OCI-LY1 (cell line): Measurements from ENCODE around the gene BPIFB6.

Source experiments
- H2AFZ ChIP-seq: fragments of 200-600 bp; sonication (generic), shearing (Covaris generic); 2 replicates; pipeline ENCODE4 v1.6.0; 2014; ENCODE audit warnings: antibody characterized with exemption, mild to moderate bottlenecking, low read length
- H3F3A ChIP-seq: fragments of 200-600 bp; sonication (generic), shearing (Covaris generic); 2 replicates; pipeline ENCODE4 v1.6.0; 2014; ENCODE audit warnings: mild to moderate bottlenecking, antibody characterized with exemption, low read length, moderate library complexity; ENCODE audit not compliant: insufficient read depth
- H3K27ac ChIP-seq: fragments of 200-600 bp; sonication (generic); 2 replicates; pipeline ENCODE4 v1.5.1; 2014; ENCODE audit warnings: low read length, mixed run types, mild to moderate bottlenecking, low read depth; ENCODE audit not compliant: poor library complexity, severe bottlenecking
- H3K27me3 ChIP-seq: fragments of 200-600 bp; sonication (generic); 2 replicates; pipeline ENCODE4 v1.6.0; 2014; ENCODE audit warnings: antibody characterized with exemption, mild to moderate bottlenecking, low read length, moderate library complexity; ENCODE audit not compliant: insufficient read depth
- H3K36me3 ChIP-seq: fragments of 200-600 bp; sonication (generic); 2 replicates; pipeline ENCODE4 v1.6.1; 2014; ENCODE audit warnings: mild to moderate bottlenecking, antibody characterized with exemption, low read length, moderate library complexity, mixed read lengths; ENCODE audit not compliant: insufficient read depth
- H3K4me1 ChIP-seq: fragments of 200-600 bp; sonication (generic); 2 replicates; pipeline ENCODE4 v1.5.1; 2014; ENCODE audit warnings: mild to moderate bottlenecking, low read length, moderate library complexity; ENCODE audit not compliant: insufficient read depth, severe bottlenecking
- H3K4me2 ChIP-seq: fragments of 200-600 bp; sonication (generic), shearing (Covaris generic); 2 replicates; pipeline ENCODE4 v1.6.1; 2014; ENCODE audit warnings: low read length
- H3K4me3 ChIP-seq: fragments of 200-600 bp; sonication (generic); 2 replicates; pipeline ENCODE4 v1.5.1; 2014; ENCODE audit warnings: low read length, low read depth, mild to moderate bottlenecking, mixed read lengths; ENCODE audit not compliant: poor library complexity, severe bottlenecking
- H3K79me2 ChIP-seq: fragments of 200-600 bp; shearing (Covaris generic); 2 replicates; pipeline ENCODE4 v1.6.1; 2016; ENCODE audit warnings: mixed run types, low read length, mixed read lengths; ENCODE audit not compliant: insufficient read depth
- H3K9ac ChIP-seq: fragments of 200-600 bp; sonication (generic), shearing (Covaris generic); 2 replicates; pipeline ENCODE4 v1.6.1; 2014; ENCODE audit warnings: mild to moderate bottlenecking, low read length, mixed read lengths
- H3K9me2 ChIP-seq: fragments of 200-600 bp; sonication (generic), shearing (Covaris generic); 2 replicates; pipeline ENCODE4 v1.6.1; 2014; ENCODE audit warnings: low read depth, mild to moderate bottlenecking, low read length, mixed read lengths
- H3K9me3 ChIP-seq: fragments of 200-600 bp; shearing (Covaris generic); 2 replicates; pipeline ENCODE4 v1.6.1; 2014; ENCODE audit warnings: low read length, mixed read lengths
- H4K20me1 ChIP-seq: fragments of 200-600 bp; sonication (generic), shearing (Covaris generic); 2 replicates; pipeline ENCODE4 v1.6.0; 2016; ENCODE audit warnings: mild to moderate bottlenecking, low read length; ENCODE audit not compliant: insufficient read depth
- EZH2 ChIP-seq: fragments of 200-600 bp; sonication (generic), shearing (Covaris generic); IDR thresholded peaks from 2 replicates; pipeline ENCODE4 v1.8.0; 2017; ENCODE audit warnings: borderline replicate concordance, mixed run types, mild to moderate bottlenecking, antibody characterized with exemption, low read length, moderate library complexity, mixed read lengths
- TF ChIP-seq, protein P1 (sequence below): fragments of 200-600 bp; sonication (generic), shearing (Covaris generic); IDR thresholded peaks from 2 replicates; pipeline ENCODE4 v1.5.1; 2017; ENCODE audit warnings: mild to moderate bottlenecking, antibody characterized with exemption, low read length, moderate library complexity, mixed read lengths

Gene BPIFB6

DNA sequence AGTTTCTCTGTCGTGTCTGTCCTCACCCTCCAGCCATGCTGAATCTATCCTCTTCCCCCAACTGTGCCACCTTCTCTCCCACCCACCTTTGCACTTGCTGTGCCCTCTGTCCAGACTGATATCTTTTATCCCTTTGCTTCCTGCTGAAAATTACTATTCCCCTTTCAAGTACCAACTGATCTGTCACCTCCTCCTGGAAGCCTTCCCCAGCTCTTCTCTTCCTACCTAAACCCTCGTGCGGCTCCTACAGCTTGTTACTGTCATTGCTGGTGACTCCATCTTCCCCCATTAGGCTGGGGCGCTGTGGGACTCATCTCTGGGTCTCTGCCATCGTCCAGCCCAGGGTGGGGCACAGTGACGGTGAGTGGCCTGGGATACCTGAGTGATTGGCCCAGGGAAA lies 1.1 kb downstream of the BPIFB6 start:
- no peaks in the 10 kb centered on the region for H3K4me1 ChIP-seq
- no peaks in the 10 kb centered on the region for H3F3A ChIP-seq
- TF ChIP-seq, protein P1, sequence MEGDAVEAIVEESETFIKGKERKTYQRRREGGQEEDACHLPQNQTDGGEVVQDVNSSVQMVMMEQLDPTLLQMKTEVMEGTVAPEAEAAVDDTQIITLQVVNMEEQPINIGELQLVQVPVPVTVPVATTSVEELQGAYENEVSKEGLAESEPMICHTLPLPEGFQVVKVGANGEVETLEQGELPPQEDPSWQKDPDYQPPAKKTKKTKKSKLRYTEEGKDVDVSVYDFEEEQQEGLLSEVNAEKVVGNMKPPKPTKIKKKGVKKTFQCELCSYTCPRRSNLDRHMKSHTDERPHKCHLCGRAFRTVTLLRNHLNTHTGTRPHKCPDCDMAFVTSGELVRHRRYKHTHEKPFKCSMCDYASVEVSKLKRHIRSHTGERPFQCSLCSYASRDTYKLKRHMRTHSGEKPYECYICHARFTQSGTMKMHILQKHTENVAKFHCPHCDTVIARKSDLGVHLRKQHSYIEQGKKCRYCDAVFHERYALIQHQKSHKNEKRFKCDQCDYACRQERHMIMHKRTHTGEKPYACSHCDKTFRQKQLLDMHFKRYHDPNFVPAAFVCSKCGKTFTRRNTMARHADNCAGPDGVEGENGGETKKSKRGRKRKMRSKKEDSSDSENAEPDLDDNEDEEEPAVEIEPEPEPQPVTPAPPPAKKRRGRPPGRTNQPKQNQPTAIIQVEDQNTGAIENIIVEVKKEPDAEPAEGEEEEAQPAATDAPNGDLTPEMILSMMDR: no peak
- TF ChIP-seq EZH2: no peak
- no peaks in the 10 kb centered on the region for H3K9me3 ChIP-seq
- H3K9me2 ChIP-seq: no peaks in the 10 kb centered on the region
- no peak overlapping the region for H3K27ac ChIP-seq
- H3K79me2 ChIP-seq: no peaks in the 10 kb centered on the region
- H4K20me1 ChIP-seq: no peaks in the 10 kb centered on the region
- H3K4me3 ChIP-seq: no peak overlapping the region
- H3K36me3 ChIP-seq: no peaks in the 10 kb centered on the region
- no peaks in the 10 kb centered on the region; the same call in 1 of the 2 replicates for H3K27me3 ChIP-seq
- H2AFZ ChIP-seq: no peak overlapping the region
- H3K4me2 ChIP-seq: no peak overlapping the region
- no peak overlapping the region for H3K9ac ChIP-seq

DNA sequence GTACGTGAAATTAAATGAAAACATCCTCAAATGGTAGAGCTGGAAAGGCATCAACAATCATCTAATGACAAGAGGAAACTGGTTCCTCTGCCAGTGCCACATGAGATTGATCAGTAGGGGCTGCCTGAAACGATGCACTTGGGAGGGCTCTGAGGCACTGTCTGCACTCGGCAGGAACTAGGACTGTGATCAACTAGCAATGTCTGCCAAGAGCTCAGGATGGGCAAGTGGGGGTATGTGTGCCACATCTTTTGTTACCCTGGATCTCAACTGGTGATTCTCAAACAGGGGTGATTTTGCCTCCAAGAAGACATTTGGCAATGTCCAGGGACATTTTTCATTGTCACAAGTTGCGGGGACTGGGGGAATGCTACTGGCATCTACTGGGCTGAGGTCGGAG lies 1.9 kb downstream of the BPIFB6 start:
- no peaks in the 10 kb centered on the region for H3K36me3 ChIP-seq
- no peaks in the 10 kb centered on the region for H3K4me1 ChIP-seq
- H3K9me3 ChIP-seq: no peaks in the 10 kb centered on the region

DNA sequence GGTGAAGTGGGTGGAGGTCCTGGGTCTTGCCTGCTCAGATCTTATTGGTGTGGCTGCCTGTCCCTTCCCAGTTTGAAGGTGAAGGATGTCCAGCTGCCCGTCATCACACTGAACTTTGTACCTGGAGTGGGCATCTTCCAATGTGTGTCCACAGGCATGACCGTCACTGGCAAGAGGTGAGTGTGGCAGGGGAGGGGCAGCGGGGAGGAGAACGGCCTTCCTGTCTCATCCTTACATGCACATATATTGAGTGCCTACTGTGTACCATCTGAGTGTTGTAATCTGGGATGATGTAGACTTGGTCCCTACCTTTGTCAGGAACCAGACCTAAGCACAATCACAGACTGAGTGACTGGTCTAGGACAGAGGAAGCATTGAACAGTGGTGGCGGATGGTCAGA lies 2.7 kb downstream of the BPIFB6 start:
- Histone ChIP-seq H3F3A (no peaks in the 10 kb centered on the region), H3K9me2 (no peaks in the 10 kb centered on the region), H3K4me2 (no peak overlapping the region), H3K9ac (no peak overlapping the region), H3K36me3 (no peaks in the 10 kb centered on the region), H3K27ac (no peak overlapping the region), H2AFZ (no peak overlapping the region), H3K27me3 (no peaks in the 10 kb centered on the region; the same call in 1 of the 2 replicates), H3K4me1 (no peaks in the 10 kb centered on the region), H4K20me1 (no peaks in the 10 kb centered on the region), H3K9me3 (no peaks in the 10 kb centered on the region), H3K4me3 (no peak overlapping the region), H3K79me2 (no peaks in the 10 kb centered on the region)
- no peak for TF ChIP-seq EZH2
- TF ChIP-seq, protein P1: no peak

More for the DNA sequence above, 1.9 kb downstream of the BPIFB6 start:
- H3K4me2 ChIP-seq: no peak overlapping the region
- no peaks in the 10 kb centered on the region for H3K79me2 ChIP-seq
- H2AFZ ChIP-seq: no peak overlapping the region
- H4K20me1 ChIP-seq: no peaks in the 10 kb centered on the region
- H3K27ac ChIP-seq: no peak overlapping the region
- no peaks in the 10 kb centered on the region; the same call in 1 of the 2 replicates for H3K27me3 ChIP-seq
- H3K9me2 ChIP-seq: no peaks in the 10 kb centered on the region
- no peak for TF ChIP-seq EZH2
- TF ChIP-seq, protein P1: no peak
- no peaks in the 10 kb centered on the region for H3F3A ChIP-seq
- no peak overlapping the region for H3K4me3 ChIP-seq
- H3K9ac ChIP-seq: no peak overlapping the region
